BE2C (cell line): Measurements from ENCODE around the gene CWF19L1.
A peak's percentile ranks its signal among the peaks of the same experiment; 100 is the strongest.

ENCODE experiments used
- DNase-seq: peaks from one replicate; pipeline ENCODE4 v3.0.0-alpha.2; 2020
- H3K27me3 ChIP-seq: fragments of 250-450 bp; sonication (Bioruptor Pico); 2 replicates; pipeline ENCODE4 v1.5.1; 2020; ENCODE audit warnings: mild to moderate bottlenecking
- H3K36me3 ChIP-seq: fragments of 250-450 bp; sonication (Bioruptor Pico); 2 replicates; pipeline ENCODE4 v1.5.1; 2020; ENCODE audit warnings: mild to moderate bottlenecking
- H3K4me1 ChIP-seq: fragments of 250-450 bp; sonication (Bioruptor Pico); 2 replicates; pipeline ENCODE4 v1.5.1; 2020
- H3K4me3 ChIP-seq: 2 replicates; pipeline ENCODE4 v1.5.1; 2011; ENCODE audit warnings: low read depth, low read length
- H3K9me3 ChIP-seq: fragments of 250-450 bp; sonication (Bioruptor Pico); 2 replicates; pipeline ENCODE4 v1.5.1; 2020
- CTCF ChIP-seq: IDR thresholded peaks from 2 replicates; pipeline ENCODE4 v1.5.1; 2012; ENCODE audit warnings: mild to moderate bottlenecking, low read depth, low read length

The CWF19L1 gene

GRCh38 chr10:100185364-100186252 lies 81.8 kb downstream of the CWF19L1 start, which contains the start of gene ERLIN1:
TSS of gene ERLIN1 (minus strand) at chr10:100186029. CDS start at chr10:100185626, 403 bp downstream.
- peak within 1 kb of the TSS; percentile 78 for H3K4me3 ChIP-seq
- peak; percentile 96 for DNase-seq
- no peak for TF ChIP-seq CTCF
- no peaks in the 10 kb centered on the region for H3K4me1 ChIP-seq
- H3K9me3 ChIP-seq: no peaks in the 10 kb centered on the region
- H3K36me3 ChIP-seq: peaks cover 13% of the 10 kb centered on the region
- no peaks in the 10 kb centered on the region for H3K27me3 ChIP-seq

DNA sequence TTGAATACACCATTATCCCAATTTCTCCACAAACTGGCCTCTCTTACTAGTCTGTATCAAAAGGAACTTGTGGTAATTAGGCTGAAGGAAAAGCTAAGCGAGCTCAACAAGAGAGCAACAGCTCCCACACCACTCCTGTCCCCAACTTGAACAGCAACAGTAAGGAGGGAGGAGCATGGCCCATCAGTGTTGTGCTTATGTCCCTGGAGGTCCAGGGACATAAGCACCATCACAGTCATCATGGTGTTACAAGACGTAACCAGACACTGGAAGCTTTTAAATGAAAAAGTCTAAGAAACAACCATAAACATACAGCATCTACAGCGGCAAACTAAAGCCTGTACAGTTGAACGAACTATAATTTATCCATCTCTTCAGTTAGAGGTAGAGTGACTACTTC lies 82.6 kb downstream of the CWF19L1 start:
- H3K4me1 ChIP-seq: no peaks in the 10 kb centered on the region
- peak overlapping the region; percentile 78 for H3K4me3 ChIP-seq
- no peaks in the 10 kb centered on the region for H3K9me3 ChIP-seq
- peaks cover 7% of the 10 kb centered on the region; the same call in 1 of the 2 replicates for H3K36me3 ChIP-seq
- peak; percentile 20 for DNase-seq
- TF ChIP-seq CTCF: no peak
- no peaks in the 10 kb centered on the region for H3K27me3 ChIP-seq

- no peak for DNase-seq
- no peaks in the 10 kb centered on the region for H3K4me1 ChIP-seq
- peak overlapping the region; percentile 78 for H3K4me3 ChIP-seq
- peaks cover 7% of the 10 kb centered on the region; the same call in 1 of the 2 replicates for H3K36me3 ChIP-seq
- H3K27me3 ChIP-seq: no peaks in the 10 kb centered on the region
- no peaks in the 10 kb centered on the region for H3K9me3 ChIP-seq
- no peak for TF ChIP-seq CTCF
These were observed 83.0 kb downstream of the CWF19L1 start for GRCh38 chr10:100184426-100184825.

- no peak overlapping the region for H3K4me3 ChIP-seq
- DNase-seq: no peak
- TF ChIP-seq CTCF: no peak
- H3K27me3 ChIP-seq: no peaks in the 10 kb centered on the region
- H3K9me3 ChIP-seq: no peaks in the 10 kb centered on the region
- no peaks in the 10 kb centered on the region; the same call in 1 of the 2 replicates for H3K36me3 ChIP-seq
- H3K4me1 ChIP-seq: no peaks in the 10 kb centered on the region
These were observed 84.0 kb downstream of the CWF19L1 start for GRCh38 chr10:100183481-100183880.

- no peak for TF ChIP-seq CTCF
- no peaks in the 10 kb centered on the region for H3K27me3 ChIP-seq
- H3K4me1 ChIP-seq: no peaks in the 10 kb centered on the region
- H3K36me3 ChIP-seq: no peaks in the 10 kb centered on the region; the same call in 1 of the 2 replicates
- H3K9me3 ChIP-seq: no peaks in the 10 kb centered on the region
- no peak for DNase-seq
- no peak overlapping the region for H3K4me3 ChIP-seq
These were observed 84.5 kb downstream of the CWF19L1 start for GRCh38 chr10:100182908-100183307.
